HFFc6 (cell line): ENCODE data around the gene ALKBH5. TPM values are rescaled to one million over a fixed set of nuclear protein-coding genes. Genes with fewer than 3 reads are reported as not detected.

Experiments used
- DNase-seq: peaks from one replicate; pipeline ENCODE4 v3.0.0-alpha.2; 2018
- H3K27ac Mint-ChIP-seq: 2 replicates; pipeline ENCODE4 v1.8.0; 2020; ENCODE audit warnings: mild to moderate bottlenecking, mixed read lengths
- H3K27me3 Mint-ChIP-seq: 2 replicates; pipeline ENCODE4 v1.8.0; 2021; ENCODE audit warnings: mild to moderate bottlenecking, moderate library complexity, mixed read lengths; ENCODE audit not compliant: insufficient read depth
- H3K36me3 Mint-ChIP-seq: 2 replicates; pipeline ENCODE4 v1.8.0; 2021; ENCODE audit warnings: low read depth, mixed read lengths
- H3K4me1 Mint-ChIP-seq: 2 replicates; pipeline ENCODE4 v1.8.0; 2020; ENCODE audit warnings: low read depth, mixed read lengths
- H3K4me3 Mint-ChIP-seq: 2 replicates; pipeline ENCODE4 v1.8.0; 2020; ENCODE audit warnings: mild to moderate bottlenecking, moderate library complexity, mixed read lengths
- H3K9me3 Mint-ChIP-seq: 2 replicates; pipeline ENCODE4 v1.8.0; 2020; ENCODE audit warnings: mild to moderate bottlenecking, mixed read lengths
- total RNA-seq, 6 experiments: library from RNA; stranded (reverse); fragmentation: NEBNext Ultra II Directional; extraction: Animal tissue kit (Norgen Biotek cat#: 25700); gene quantifications; 2 replicates in 1 of 6; 3 replicates in 5 of 6; pipeline ENCODE4 v1.2.3, GENCODE V29; 2021
- TF ChIP-seq, protein P1 (sequence below): fragments of 200-600 bp; sonication (generic); IDR thresholded peaks from 2 replicates; pipeline ENCODE4 v1.5.0; 2021; ENCODE audit warnings: antibody characterized with exemption, mild to moderate bottlenecking

Gene ALKBH5
- total RNA-seq, 6 experiments from 2014 or later, result 90.2 to 117 (median 103) TPM

DNA sequence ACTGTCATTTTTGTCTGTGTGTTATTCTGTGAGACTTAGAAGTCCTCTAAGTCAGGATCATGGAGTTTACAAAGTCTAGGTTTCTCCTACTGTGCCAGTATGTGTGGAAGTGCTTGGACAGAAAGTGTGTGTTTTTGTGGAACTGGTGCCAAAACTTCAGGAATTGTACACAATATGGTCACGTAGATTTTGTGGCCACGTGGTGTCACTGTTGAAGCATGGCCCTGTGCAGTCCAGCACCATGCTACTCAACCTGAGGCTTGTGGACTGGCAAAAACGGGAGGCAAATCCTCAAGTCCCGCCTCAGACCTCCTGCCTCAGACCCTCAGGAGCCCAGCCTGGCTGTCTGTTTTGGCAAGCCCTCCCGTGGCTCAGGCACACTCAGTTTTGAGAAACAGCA, 16.7 kb upstream of the ALKBH5 start:
- TF ChIP-seq, protein P1, sequence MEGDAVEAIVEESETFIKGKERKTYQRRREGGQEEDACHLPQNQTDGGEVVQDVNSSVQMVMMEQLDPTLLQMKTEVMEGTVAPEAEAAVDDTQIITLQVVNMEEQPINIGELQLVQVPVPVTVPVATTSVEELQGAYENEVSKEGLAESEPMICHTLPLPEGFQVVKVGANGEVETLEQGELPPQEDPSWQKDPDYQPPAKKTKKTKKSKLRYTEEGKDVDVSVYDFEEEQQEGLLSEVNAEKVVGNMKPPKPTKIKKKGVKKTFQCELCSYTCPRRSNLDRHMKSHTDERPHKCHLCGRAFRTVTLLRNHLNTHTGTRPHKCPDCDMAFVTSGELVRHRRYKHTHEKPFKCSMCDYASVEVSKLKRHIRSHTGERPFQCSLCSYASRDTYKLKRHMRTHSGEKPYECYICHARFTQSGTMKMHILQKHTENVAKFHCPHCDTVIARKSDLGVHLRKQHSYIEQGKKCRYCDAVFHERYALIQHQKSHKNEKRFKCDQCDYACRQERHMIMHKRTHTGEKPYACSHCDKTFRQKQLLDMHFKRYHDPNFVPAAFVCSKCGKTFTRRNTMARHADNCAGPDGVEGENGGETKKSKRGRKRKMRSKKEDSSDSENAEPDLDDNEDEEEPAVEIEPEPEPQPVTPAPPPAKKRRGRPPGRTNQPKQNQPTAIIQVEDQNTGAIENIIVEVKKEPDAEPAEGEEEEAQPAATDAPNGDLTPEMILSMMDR, result peak; percentile 20; the same call in 1 of the 2 replicates
- peaks cover 4% of the 10 kb centered on the region for H3K4me1 Mint-ChIP-seq
- H3K4me3 Mint-ChIP-seq, result no peak overlapping the region
- no peak overlapping the region for H3K27ac Mint-ChIP-seq
- H3K9me3 Mint-ChIP-seq, result peaks cover 10% of the 10 kb centered on the region
- peaks cover 10% of the 10 kb centered on the region for H3K27me3 Mint-ChIP-seq
- H3K36me3 Mint-ChIP-seq, result peaks cover 9% of the 10 kb centered on the region
- DNase-seq, result no peak

GRCh38 chr17:18167421-18167820, 16.2 kb upstream of the ALKBH5 start:
- H3K27ac Mint-ChIP-seq, result no peak overlapping the region
- no peak overlapping the region for H3K4me3 Mint-ChIP-seq
- H3K4me1 Mint-ChIP-seq, result no peaks in the 10 kb centered on the region
- peaks cover 10% of the 10 kb centered on the region for H3K27me3 Mint-ChIP-seq
- TF ChIP-seq, protein P1, result no peak
- peaks cover 9% of the 10 kb centered on the region for H3K36me3 Mint-ChIP-seq
- no peak for DNase-seq
- peaks cover 10% of the 10 kb centered on the region for H3K9me3 Mint-ChIP-seq

DNA sequence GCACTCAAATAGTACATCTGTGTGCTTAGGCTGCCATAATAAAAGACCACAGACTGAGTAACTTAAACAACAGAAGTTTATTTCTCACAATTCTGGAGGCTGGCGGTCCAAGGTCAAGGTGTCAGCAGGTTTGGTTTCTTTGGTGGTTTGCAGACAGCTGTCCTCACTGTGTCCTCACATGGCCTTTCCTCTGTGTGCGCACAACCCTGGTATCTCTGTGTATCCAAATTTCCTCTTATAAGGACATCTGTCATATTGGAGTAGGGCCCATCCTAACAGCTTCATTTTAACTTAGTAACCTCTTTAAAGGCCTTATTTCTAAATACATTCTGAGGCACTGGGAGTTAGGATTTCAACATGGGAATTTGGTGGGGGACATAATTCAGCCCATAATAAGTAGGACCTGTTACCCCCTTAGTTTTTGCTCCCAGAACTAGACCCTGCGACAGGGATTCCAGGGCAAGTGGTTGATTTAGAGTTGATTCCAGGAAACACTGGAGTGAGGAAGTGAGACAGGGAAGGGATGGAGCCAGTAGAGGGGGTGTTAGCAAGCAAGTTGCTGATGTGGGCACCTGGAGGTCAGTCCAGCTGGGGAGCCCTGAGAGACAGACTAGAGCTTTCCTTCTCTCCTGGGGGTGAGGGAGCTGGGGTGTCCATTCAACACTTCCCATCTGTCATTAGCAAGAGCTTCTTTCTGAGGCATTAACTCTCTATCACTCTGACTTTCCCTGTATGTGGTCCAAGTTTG, 10.9 kb upstream of the ALKBH5 start:
- DNase-seq, result no peak
- Mint-ChIP-seq H3K4me3 (no peak overlapping the region), H3K36me3 (no peaks in the 10 kb centered on the region), H3K27me3 (peaks cover 7% of the 10 kb centered on the region), H3K27ac (no peak overlapping the region), H3K9me3 (no peaks in the 10 kb centered on the region), H3K4me1 (no peaks in the 10 kb centered on the region)
- TF ChIP-seq, protein P1, result no peak

- no peaks in the 10 kb centered on the region for H3K9me3 Mint-ChIP-seq
- TF ChIP-seq, protein P1, result no peak
- H3K27me3 Mint-ChIP-seq, result peaks cover 7% of the 10 kb centered on the region
- H3K4me1 Mint-ChIP-seq, result no peaks in the 10 kb centered on the region
- H3K27ac Mint-ChIP-seq, result no peak overlapping the region
- H3K36me3 Mint-ChIP-seq, result no peaks in the 10 kb centered on the region
- H3K4me3 Mint-ChIP-seq, result no peak overlapping the region
- no peak for DNase-seq
Observed at GRCh38 chr17:18173740-18174139, 9.9 kb upstream of the ALKBH5 start.

DNA sequence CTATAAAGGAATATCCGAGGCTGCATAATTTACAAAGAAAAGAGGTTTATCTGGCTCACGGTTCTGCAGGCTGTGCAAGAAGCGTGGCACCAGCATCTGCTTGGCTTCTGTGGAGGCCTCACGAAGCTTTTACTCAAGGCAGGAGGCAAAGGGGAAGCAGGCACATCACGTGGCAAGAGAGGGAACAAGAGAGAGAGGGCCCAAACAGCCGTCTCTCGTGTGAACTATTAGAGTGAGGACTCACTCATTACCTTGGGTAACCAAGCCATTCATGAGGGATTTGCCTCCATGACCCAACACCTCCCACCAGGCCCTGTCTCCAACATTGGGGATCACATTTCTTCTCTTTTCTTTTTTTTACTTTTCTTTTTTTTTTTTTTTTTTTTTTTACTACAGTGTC, 7.5 kb upstream of the ALKBH5 start:
- Mint-ChIP-seq H3K36me3 (no peaks in the 10 kb centered on the region), H3K4me3 (no peak overlapping the region), H3K9me3 (no peaks in the 10 kb centered on the region), H3K27me3 (peaks cover 3% of the 10 kb centered on the region), H3K27ac (no peak overlapping the region), H3K4me1 (peaks cover 6% of the 10 kb centered on the region; the same call in 1 of the 2 replicates)
- no peak for DNase-seq
- TF ChIP-seq, protein P1, result no peak
